Fibroblast of peridontal ligament (primary cell): ENCODE measurements around the gene AAR2.

ENCODE experiments used
- DNase-seq: peaks from one replicate; pipeline ENCODE4 v3.0.0-alpha.2; 2010; ENCODE audit errors: extremely low read depth

AAR2 gene

GRCh38 chr20:36279776-36280175 lies 43.5 kb downstream of the AAR2 start:
- no peak for DNase-seq

GRCh38 chr20:36281785-36282380 lies 45.6 kb downstream of the AAR2 start:
- DNase-seq: no peak

GRCh38 chr20:36284751-36285150 lies 48.5 kb downstream of the AAR2 start:
- no peak for DNase-seq

- no peak for DNase-seq
Observed at GRCh38 chr20:36285746-36286447, 49.6 kb downstream of the AAR2 start.

GRCh38 chr20:36297656-36298055 lies 61.4 kb downstream of the AAR2 start:
- DNase-seq: no peak

GRCh38 chr20:36298061-36298460 lies 61.8 kb downstream of the AAR2 start:
- no peak for DNase-seq

- no peak for DNase-seq
Observed at GRCh38 chr20:36298795-36299339, 62.6 kb downstream of the AAR2 start.

GRCh38 chr20:36299459-36299858 lies 63.2 kb downstream of the AAR2 start:
- no peak for DNase-seq

GRCh38 chr20:36301359-36302119 lies 65.3 kb downstream of the AAR2 start:
- DNase-seq: no peak

- DNase-seq: no peak
Observed at GRCh38 chr20:36303020-36303595, 66.8 kb downstream of the AAR2 start.

- no peak for DNase-seq
Observed at GRCh38 chr20:36303831-36304230, 67.6 kb downstream of the AAR2 start.

- no peak for DNase-seq
Observed at GRCh38 chr20:36304786-36305495, 68.7 kb downstream of the AAR2 start.

- DNase-seq: no peak
Observed at GRCh38 chr20:36305602-36306551, 69.6 kb downstream of the AAR2 start, which contains the start of gene DLGAP4. Gene DLGAP4, plus strand, starts transcription at chr20:36306339. Its CDS starts 125,379 bp downstream, at chr20:36431718.
